VCaP (cell line): ENCODE data around the gene CRCP.

ENCODE experiments used
- H3K27ac ChIP-seq: fragments of 450-650 bp; 2 replicates; pipeline ENCODE4 v1.5.1; 2017
- TF ChIP-seq, protein P1 (sequence below): fragments of 450-650 bp; conservative IDR thresholded peaks from 2 replicates; pipeline ENCODE4 v1.5.1; 2017; ENCODE audit warnings: mild to moderate bottlenecking, moderate library complexity

Gene CRCP

GRCh38 chr7:66078067-66078466, 36.6 kb upstream of the CRCP start:
- TF ChIP-seq, protein P1, sequence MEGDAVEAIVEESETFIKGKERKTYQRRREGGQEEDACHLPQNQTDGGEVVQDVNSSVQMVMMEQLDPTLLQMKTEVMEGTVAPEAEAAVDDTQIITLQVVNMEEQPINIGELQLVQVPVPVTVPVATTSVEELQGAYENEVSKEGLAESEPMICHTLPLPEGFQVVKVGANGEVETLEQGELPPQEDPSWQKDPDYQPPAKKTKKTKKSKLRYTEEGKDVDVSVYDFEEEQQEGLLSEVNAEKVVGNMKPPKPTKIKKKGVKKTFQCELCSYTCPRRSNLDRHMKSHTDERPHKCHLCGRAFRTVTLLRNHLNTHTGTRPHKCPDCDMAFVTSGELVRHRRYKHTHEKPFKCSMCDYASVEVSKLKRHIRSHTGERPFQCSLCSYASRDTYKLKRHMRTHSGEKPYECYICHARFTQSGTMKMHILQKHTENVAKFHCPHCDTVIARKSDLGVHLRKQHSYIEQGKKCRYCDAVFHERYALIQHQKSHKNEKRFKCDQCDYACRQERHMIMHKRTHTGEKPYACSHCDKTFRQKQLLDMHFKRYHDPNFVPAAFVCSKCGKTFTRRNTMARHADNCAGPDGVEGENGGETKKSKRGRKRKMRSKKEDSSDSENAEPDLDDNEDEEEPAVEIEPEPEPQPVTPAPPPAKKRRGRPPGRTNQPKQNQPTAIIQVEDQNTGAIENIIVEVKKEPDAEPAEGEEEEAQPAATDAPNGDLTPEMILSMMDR, result no peak
- H3K27ac ChIP-seq, result no peak overlapping the region

DNA sequence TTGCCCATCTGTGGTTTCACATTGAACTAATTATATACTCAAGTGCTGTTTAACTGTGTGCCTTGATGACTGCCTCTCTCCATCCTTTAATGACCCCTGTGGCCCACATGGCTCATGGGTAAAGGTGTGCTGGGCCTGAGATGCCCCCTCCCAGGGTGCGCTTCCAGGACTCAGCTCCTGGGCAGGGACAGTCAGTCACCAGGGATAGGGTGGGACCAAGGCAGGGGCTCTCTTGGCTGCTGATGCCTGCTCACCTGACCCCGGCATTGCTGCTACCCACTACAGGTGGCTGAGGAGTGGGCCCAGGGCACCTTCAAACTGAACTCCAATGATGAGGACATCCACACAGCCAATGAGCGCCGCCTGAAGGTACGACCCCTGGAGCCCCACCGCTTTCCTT, 32.6 kb upstream of the CRCP start:
- TF ChIP-seq, protein P1, result no peak
- no peak overlapping the region for H3K27ac ChIP-seq

DNA sequence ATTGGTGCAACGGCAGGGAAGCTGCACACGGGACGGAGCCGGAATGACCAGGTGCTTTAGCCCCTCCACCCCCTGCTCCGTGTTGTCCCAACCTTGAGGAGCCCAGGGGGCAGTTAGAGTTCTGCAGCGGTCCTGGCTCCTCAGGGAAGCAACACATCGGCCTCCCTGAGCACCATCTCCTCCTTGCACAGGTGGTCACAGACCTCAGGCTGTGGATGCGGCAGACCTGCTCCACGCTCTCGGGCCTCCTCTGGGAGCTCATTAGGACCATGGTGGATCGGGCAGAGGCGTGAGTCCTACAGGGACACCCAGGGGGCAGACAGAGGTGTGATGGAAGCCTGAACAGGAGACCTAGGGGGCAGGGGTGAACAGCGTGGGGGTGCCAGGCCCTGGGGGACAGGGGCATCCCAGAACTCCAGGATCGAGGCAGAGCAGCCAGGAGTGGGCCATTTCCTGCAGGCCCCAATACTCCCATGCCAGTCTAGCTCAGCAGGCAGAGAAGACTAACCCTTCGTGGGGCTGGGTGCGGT, 31.7 kb upstream of the CRCP start:
- no peak overlapping the region for H3K27ac ChIP-seq
- TF ChIP-seq, protein P1, result no peak

DNA sequence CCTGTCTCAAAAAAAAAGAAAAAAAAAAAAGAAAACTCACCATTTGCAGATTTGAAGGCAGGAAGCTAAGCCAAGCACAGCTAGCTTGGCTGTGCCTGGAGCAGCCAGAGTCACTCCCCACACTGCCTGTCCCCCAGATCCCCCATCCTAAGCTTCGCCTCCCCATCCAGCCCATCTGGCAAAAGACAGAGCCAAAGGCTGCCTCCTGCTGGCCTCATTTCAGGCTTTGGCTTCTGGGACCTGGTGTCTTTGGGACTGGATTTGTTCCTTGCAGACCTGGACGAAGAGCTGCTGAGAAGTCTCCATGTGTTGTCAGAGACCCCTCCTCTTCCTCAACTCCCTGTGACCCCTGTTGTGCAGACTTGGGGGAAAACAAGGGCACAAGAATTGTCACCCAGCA, 31.0 kb upstream of the CRCP start:
- TF ChIP-seq, protein P1, result no peak
- H3K27ac ChIP-seq, result no peak overlapping the region

DNA sequence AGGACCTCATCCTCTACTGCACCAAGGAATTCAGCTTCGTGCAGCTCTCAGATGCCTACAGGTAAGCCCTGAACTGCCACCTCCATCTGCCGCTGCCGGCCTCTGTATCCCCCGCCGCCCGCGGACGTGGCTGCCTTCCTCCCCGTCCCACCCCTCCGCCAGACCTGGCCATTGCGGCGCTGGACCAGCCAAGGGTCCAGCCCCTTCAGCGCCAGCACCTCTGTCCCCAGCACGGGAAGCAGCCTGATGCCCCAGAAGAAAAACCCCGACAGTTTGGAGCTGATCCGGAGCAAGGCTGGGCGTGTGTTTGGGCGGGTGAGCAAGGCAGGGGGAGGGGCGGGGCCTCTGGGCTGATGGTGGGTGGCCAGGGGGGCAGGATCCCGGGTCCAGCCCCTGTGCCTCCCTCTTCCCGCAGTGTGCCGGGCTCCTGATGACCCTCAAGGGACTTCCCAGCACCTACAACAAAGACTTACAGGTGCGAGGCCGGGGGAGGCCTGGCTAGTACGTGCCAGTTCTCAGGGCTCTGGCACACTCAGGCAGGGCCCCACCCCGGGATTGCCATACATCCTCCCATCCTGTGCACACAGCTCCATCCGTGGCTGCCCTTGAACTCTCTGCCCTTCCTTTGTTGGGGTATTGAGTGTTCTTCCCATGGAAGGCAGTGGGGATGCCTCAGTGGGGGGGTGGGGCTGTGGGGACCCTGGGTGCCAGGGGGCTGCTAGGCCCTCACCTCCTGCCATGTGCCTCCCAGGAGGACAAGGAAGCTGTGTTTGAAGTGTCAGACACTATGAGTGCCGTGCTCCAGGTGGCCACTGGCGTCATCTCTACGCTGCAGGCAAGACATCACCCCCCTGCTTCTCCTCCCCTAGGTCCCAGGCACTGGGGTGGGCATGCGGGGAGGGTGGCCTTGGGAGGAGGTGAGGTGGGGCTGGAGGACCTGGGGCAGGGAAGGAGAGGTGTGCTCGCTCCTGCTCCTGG, 25.5 kb upstream of the CRCP start:
- no peak overlapping the region for H3K27ac ChIP-seq
- TF ChIP-seq, protein P1, result no peak

- no peak overlapping the region for H3K27ac ChIP-seq
- TF ChIP-seq, protein P1, result no peak
Observed at GRCh38 chr7:66092654-66093053, 22.0 kb upstream of the CRCP start.

- no peak overlapping the region for H3K27ac ChIP-seq
- TF ChIP-seq, protein P1, result no peak
Observed at GRCh38 chr7:66095010-66095409, 19.6 kb upstream of the CRCP start.
